K562 (cell line): ENCODE results near the gene FILIP1. TPM values are rescaled to one million over a fixed set of nuclear protein-coding genes. Genes with fewer than 3 reads are reported as not detected.

ENCODE experiments used
- ATAC-seq: fragments of 200-7000 bp; cut with Tn5 transposase; 3 replicates; pipeline ENCODE4 v1.9.1; 2020; ENCODE audit warnings: moderate library complexity
- BruUV-seq: library from RNA; stranded (reverse); fragments of 400-500 nt; replicated peaks from 2 replicates; lab custom pipeline; 2021; lab: Mats Ljungman, UMichigan
- CTCF ChIA-PET: fragments of 300-600 bp; formaldehyde crosslinking; extraction: SDS; loops from one replicate; lab custom pipeline; 2021; ENCODE audit warnings: low intra/inter-chr PET ratio; lab: Yijun Ruan, JAX
- POLR2A ChIA-PET: fragments of 300-600, 350-650 bp; sonication (Branson Sonifier 250); formaldehyde crosslinking; extraction: SDS; loops from one replicate; lab custom pipeline; 2021; ENCODE audit warnings: antibody characterized with exemption, inconsistent platforms; lab: Yijun Ruan, JAX
- DNase-seq, 4 experiments: peaks; one replicate each; pipeline versions ENCODE4 v3.0.0 to v3.0.0-alpha.2; 2011 to 2018; ENCODE audit warnings: low spot score in 3 of 4, mixed read lengths in 3 of 4; ENCODE audit errors: extremely low read depth in 1 of 4
- FAIRE-seq: peaks from 2 replicates; lab custom pipeline; 2011; peaks lifted over from hg19 to GRCh38; lab: Jason Lieb, UNC
- H2AFZ ChIP-seq: 2 replicates; pipeline ENCODE4 v1.6.0; 2011; ENCODE audit warnings: low read depth, low read length, control low read depth, inconsistent platforms
- H3K27ac ChIP-seq: fragments of 200-600 bp; 3 replicates; pipeline ENCODE4 v1.8.0; 2011; ENCODE audit warnings: low read depth, mild to moderate bottlenecking, control low read depth, inconsistent platforms, low read length, moderate library complexity, mixed read lengths; ENCODE audit errors: extremely low read depth
- H3K27me3 ChIP-seq, 2 experiments: fragments of 300-600 bp in 1 of 2; 2 replicates in 1 of 2; 3 replicates in 1 of 2; pipeline versions ENCODE4 v1.6.0 to v1.8.0; 2011; ENCODE audit warnings: inconsistent platforms in 2 of 2, low read length in 2 of 2, mild to moderate bottlenecking in 1 of 2, mixed read lengths in 1 of 2, moderate library complexity in 1 of 2; ENCODE audit not compliant: control insufficient read depth in 2 of 2, insufficient read depth in 2 of 2
- H3K36me3 ChIP-seq: fragments of 300-600 bp; 3 replicates; pipeline ENCODE4 v1.8.0; 2011; ENCODE audit warnings: mild to moderate bottlenecking, low read length, inconsistent platforms; ENCODE audit not compliant: control insufficient read depth, insufficient read depth
- H3K4me1 ChIP-seq, 2 experiments: fragments of 200-600 bp in 1 of 2; replicated peaks in 1 of 2; 2 replicates in 1 of 2; 3 replicates in 1 of 2; pipeline versions ENCODE4 v1.5.1 to v1.8.0; 2011; ENCODE audit warnings: inconsistent platforms in 2 of 2, low read length in 2 of 2, mild to moderate bottlenecking in 1 of 2, mixed read lengths in 1 of 2, moderate library complexity in 1 of 2; ENCODE audit not compliant: control insufficient read depth in 2 of 2, insufficient read depth in 2 of 2
- H3K4me2 ChIP-seq: 2 replicates; pipeline ENCODE4 v1.6.1; 2011; ENCODE audit warnings: low read length, control low read depth, inconsistent platforms, mixed read lengths; ENCODE audit not compliant: insufficient read depth
- H3K4me3 ChIP-seq: fragments of 200-600 bp; sonication (generic), shearing (Covaris generic); 2 replicates; pipeline ENCODE4 v1.5.1; 2016; ENCODE audit warnings: control low read depth, inconsistent platforms
- H3K79me2 ChIP-seq: fragments of 200-600 bp; 3 replicates; pipeline ENCODE4 v1.8.0; 2011; ENCODE audit warnings: low read length, inconsistent platforms; ENCODE audit not compliant: control insufficient read depth, insufficient read depth
- H3K9ac ChIP-seq, 2 experiments: 2 replicates each; pipeline versions ENCODE4 v1.6.0 to v1.6.1; 2011; ENCODE audit warnings: low read depth in 2 of 2, low read length in 2 of 2, control low read depth in 1 of 2, inconsistent platforms in 1 of 2, mild to moderate bottlenecking in 1 of 2, mixed read lengths in 1 of 2; ENCODE audit not compliant: insufficient read depth in 1 of 2
- H3K9me1 ChIP-seq: one replicate; pipeline ENCODE4 v1.6.0; 2011; ENCODE audit warnings: inconsistent platforms, mild to moderate bottlenecking, low read length, moderate library complexity; ENCODE audit not compliant: control insufficient read depth, insufficient read depth
- H3K9me3 ChIP-seq: replicated peaks from 2 replicates; pipeline ENCODE4 v1.5.1; 2011; ENCODE audit warnings: low read depth, low read length, inconsistent platforms; ENCODE audit not compliant: control insufficient read depth, insufficient read depth
- H4K20me1 ChIP-seq: replicated peaks from 2 replicates; pipeline ENCODE4 v1.6.1; 2011; ENCODE audit warnings: low read length, inconsistent platforms, mixed read lengths; ENCODE audit not compliant: control insufficient read depth, insufficient read depth
- ATF3 ChIP-seq, 2 experiments: fragments of 450-650 bp in 1 of 2; sonication (generic) in 1 of 2; formaldehyde crosslinking in 1 of 2; IDR thresholded peaks in 1 of 2; conservative IDR thresholded peaks in 1 of 2; 2 replicates each; pipeline versions ENCODE4 v1.6.1 to v1.8.1; 2016 to 2023; ENCODE audit warnings: mild to moderate bottlenecking in 2 of 2, moderate library complexity in 2 of 2, inconsistent platforms in 1 of 2, missing genetic modification reagents in 1 of 2
- ETV1 ChIP-seq: fragments of 450-650 bp; conservative IDR thresholded peaks from 2 replicates; pipeline ENCODE4 v1.6.1; 2016; ENCODE audit warnings: missing genetic modification characterization, control low read depth, low read depth, missing compliant biosample characterization
- FUS ChIP-seq: fragments of 200-400 bp; formaldehyde crosslinking; optimal IDR thresholded peaks from 2 replicates; pipeline ENCODE3; 2017; ENCODE audit warnings: low read depth, low read length
- MXD1 ChIP-seq: fragments of 250-450 bp; sonication (Bioruptor Pico); IDR thresholded peaks from 2 replicates; pipeline ENCODE4 v1.8.0; 2021; ENCODE audit warnings: borderline replicate concordance, mild to moderate bottlenecking, moderate library complexity; ENCODE audit not compliant: poor library complexity, severe bottlenecking
- NR4A1 ChIP-seq, 2 experiments: fragments of 250-450 bp in 1 of 2; fragments of 450-650 bp in 1 of 2; sonication (Bioruptor Pico) in 1 of 2; IDR thresholded peaks; 2 replicates each; pipeline versions ENCODE4 v1.4.0 to v1.6.1; 2016 to 2020; ENCODE audit warnings: mild to moderate bottlenecking in 2 of 2, missing compliant biosample characterization in 1 of 2, missing genetic modification characterization in 1 of 2, moderate library complexity in 1 of 2
- SMAD1 ChIP-seq: fragments of 150-350 bp; IDR thresholded peaks from 2 replicates; pipeline ENCODE4 v1.6.1; 2014; ENCODE audit warnings: low read length, low read depth; ENCODE audit not compliant: partially characterized antibody
- SRSF9 ChIP-seq: fragments of 200-400 bp; formaldehyde crosslinking; IDR thresholded peaks from 2 replicates; pipeline ENCODE4 v1.6.1; 2017; ENCODE audit warnings: low read depth, low read length, borderline replicate concordance
- XRCC3 ChIP-seq: fragments of 450-650 bp; IDR thresholded peaks from 2 replicates; pipeline ENCODE4 v1.6.1; 2017; ENCODE audit warnings: mild to moderate bottlenecking, moderate library complexity
- ZBTB26 ChIP-seq: fragments of 450-650 bp; formaldehyde crosslinking; IDR thresholded peaks from 2 replicates; pipeline ENCODE4 v1.4.0; 2022; ENCODE audit warnings: missing genetic modification characterization
- ZC3H11A ChIP-seq: IDR thresholded peaks from 2 replicates; pipeline ENCODE4 v1.6.1; 2012; ENCODE audit warnings: low read depth, low read length, improper control_type of control experiment
- ZC3H4 ChIP-seq: sonication (generic); formaldehyde crosslinking; IDR thresholded peaks from 2 replicates; pipeline ENCODE4 v1.9.0; 2021; ENCODE audit warnings: missing genetic modification reagents, borderline replicate concordance
- ZEB2 ChIP-seq: fragments of 450-650 bp; IDR thresholded peaks from 2 replicates; pipeline ENCODE4 v1.6.1; 2016
- ZFX ChIP-seq: sonication (generic); formaldehyde crosslinking; IDR thresholded peaks from 2 replicates; pipeline ENCODE4 v1.8.0; 2022; ENCODE audit warnings: mild to moderate bottlenecking, missing genetic modification reagents, moderate library complexity
- ZNF449 ChIP-seq: fragments of 250-450 bp; sonication (Bioruptor Pico); IDR thresholded peaks from 2 replicates; pipeline ENCODE4 v1.8.0; 2022; ENCODE audit warnings: moderate library complexity, mild to moderate bottlenecking, inconsistent platforms
- ZNF717 ChIP-seq: fragments of 250-450 bp; sonication (Bioruptor Pico); IDR thresholded peaks from 2 replicates; pipeline ENCODE4 v1.5.0; 2021
- WGBS: fragments of 100-300 bp; shearing (Covaris generic); methylation state at CpG from one replicate; pipeline ENCODE4 v1.1.6; 2016; ENCODE audit warnings: low coverage, mixed read lengths; ENCODE audit not compliant: insufficient coverage; ENCODE audit errors: missing lambda C conversion rate; 5-methylcytosine and 5-hydroxymethylcytosine counted together
- in situ Hi-C: fragments of 300-500 bp; cut with MboI; formaldehyde crosslinking; loops from 4 replicates; pipeline ENCODE4 v1.15.0; 2018; ENCODE audit warnings: inconsistent platforms, mixed read lengths
- intact Hi-C: fragments of 100-400 bp; cut with micrococcal nuclease; formaldehyde crosslinking; loops from 2 replicates; pipeline ENCODE4 v1.14.2; 2022
- polyA plus RNA-seq, 8 experiments: library from polyadenylated mRNA; depleted of rRNA in 4 of 8; stranded (reverse) in 5 of 8; unstranded in 3 of 8; fragments of >200 nt; fragmentation: Nextera tagmentation in 2 of 8; fragmentation: Illumina TruSeq in 1 of 8; extraction: Ambion mirVana in 2 of 8; extraction: Trizol in 1 of 8; gene quantifications; 2 replicates each; pipeline versions ENCODE4 v1.2.1 to v1.2.3, GENCODE V29; 2011 to 2014; ENCODE audit warnings: inconsistent platforms in 1 of 8, missing spikeins in 1 of 8
- total RNA-seq, 7 experiments: library from RNA; depleted of rRNA in 6 of 7; stranded (reverse); fragments of >200 nt in 6 of 7; fragmentation: Illumina TruSeq in 2 of 7; extraction: Trizol in 2 of 7; gene quantifications; 2 replicates each; pipeline versions ENCODE4 v1.2.1 to v1.2.3, GENCODE V29; 2011 to 2021; ENCODE audit warnings: low replicate concordance in 1 of 7

FILIP1 gene
- total and polyA plus RNA-seq, 9 of the 15 experiments (the other 6 are each of a cell fraction or from before 2014, with no cell fraction given): 0.03 to 0.25 (median 0.10) TPM; not detected in 1

GRCh38 chr6:75472885-75473284 is 20.7 kb downstream of the FILIP1 start (continued):
- TF ChIP-seq MXD1 (CRISPR knock-in tag) (no peak), ZC3H4 (CRISPR knock-in tag) (no peak), NR4A1 (CRISPR knock-in tag; IDR thresholded peaks at IDR 0.05) (no peak), NR4A1 (tag; IDR thresholded peaks at IDR 0.05) (no peak), ZFX (no peak), ZNF717 (CRISPR knock-in tag) (no peak), SMAD1 (no peak), ETV1 (tag) (no peak), ZC3H11A (no peak), FUS (no peak)

GRCh38 chr6:75467966-75468365 is 25.6 kb downstream of the FILIP1 start:
- Histone ChIP-seq H3K27me3 (no peaks in the 10 kb centered on the region), H3K36me3 (no peaks in the 10 kb centered on the region), H3K27ac (no peak overlapping the region), H3K9me3 (no peaks in the 10 kb centered on the region), H3K9me1 (no peaks in the 10 kb centered on the region), H2AFZ (no peak overlapping the region), H3K79me2 (no peaks in the 10 kb centered on the region), H3K4me1 (no peaks in the 10 kb centered on the region), H4K20me1 (no peaks in the 10 kb centered on the region), H3K4me2 (no peak overlapping the region), H3K4me3 (no peak overlapping the region), H3K9ac (no peak overlapping the region)
- no peak for DNase-seq
- BruUV-seq: no TSS peak
- ATAC-seq: no peak
- POLR2A ChIA-PET: no interaction called here
- FAIRE-seq: no peak
- in situ Hi-C loops (no loop called here), intact Hi-C loops (no loop called here)
- CTCF ChIA-PET: no interaction called here
- WGBS: 0% methylated on average over 3 of the region's 3 CpGs
- no peak for TF ChIP-seq ZNF449 (CRISPR knock-in tag)
- TF ChIP-seq SRSF9: no peak
- no peak for TF ChIP-seq XRCC3
- TF ChIP-seq ATF3 (IDR thresholded peaks at IDR 0.05): no peak
- TF ChIP-seq ATF3 (CRISPR knock-in tag; conservative IDR thresholded peaks at IDR 0.05): no peak
- TF ChIP-seq ZEB2: no peak
- no peak for TF ChIP-seq ZBTB26
